ENCODE results near the gene DNAJB2.
A peak's percentile ranks its signal among the peaks of the same experiment; 100 is the strongest.
"Not testable (repeated sequence)": the region's sequence is repeated elsewhere in the genome, so short reads cannot be mapped to it uniquely, and the experiment has no call there.

DNAJB2 gene

GRCh38 chr2:219254590-219255201 is 24.5 kb upstream of the DNAJB2 start:
- peak; percentile 34 to 37 for DNase-seq (ENCODE audit: low read depth in 1 of 2, low spot score in 1 of 2)

GRCh38 chr2:219258942-219259341 is 20.2 kb upstream of the DNAJB2 start:
- DNase-seq (ENCODE audit: low read depth in 1 of 2, low spot score in 1 of 2) = not testable (repeated sequence)

GRCh38 chr2:219261024-219261855 is 17.9 kb upstream of the DNAJB2 start:
- DNase-seq (ENCODE audit: low read depth in 1 of 2, low spot score in 1 of 2) = no peak

- no peak for DNase-seq (ENCODE audit: low read depth in 1 of 2, low spot score in 1 of 2)
Measured at GRCh38 chr2:219266232-219266631, 12.9 kb upstream of the DNAJB2 start.

GRCh38 chr2:219266886-219267285 is 12.3 kb upstream of the DNAJB2 start:
- no peak for DNase-seq (ENCODE audit: low read depth in 1 of 2, low spot score in 1 of 2)

- DNase-seq (ENCODE audit: low read depth in 1 of 2, low spot score in 1 of 2) = no peak
Measured at GRCh38 chr2:219268294-219268693, 10.9 kb upstream of the DNAJB2 start.

- no peak for DNase-seq (ENCODE audit: low read depth in 1 of 2, low spot score in 1 of 2)
Measured at GRCh38 chr2:219269362-219270054, 9.7 kb upstream of the DNAJB2 start.

GRCh38 chr2:219270055-219270372 is 9.2 kb upstream of the DNAJB2 start:
- DNase-seq (ENCODE audit: low read depth in 1 of 2, low spot score in 1 of 2) = no peak

GRCh38 chr2:219271021-219271420 is 8.1 kb upstream of the DNAJB2 start:
- DNase-seq (ENCODE audit: low read depth in 1 of 2, low spot score in 1 of 2) = no peak

- no peak for DNase-seq (ENCODE audit: low read depth in 1 of 2, low spot score in 1 of 2)
Measured at GRCh38 chr2:219272356-219272755, 6.8 kb upstream of the DNAJB2 start.

- no peak for DNase-seq (ENCODE audit: low read depth in 1 of 2, low spot score in 1 of 2)
Measured at GRCh38 chr2:219272995-219273394, 6.2 kb upstream of the DNAJB2 start.

GRCh38 chr2:219273937-219274336 is 5.2 kb upstream of the DNAJB2 start:
- no peak for DNase-seq (ENCODE audit: low read depth in 1 of 2, low spot score in 1 of 2)

- DNase-seq (ENCODE audit: low read depth in 1 of 2, low spot score in 1 of 2) = no peak
Measured at GRCh38 chr2:219274361-219274921, 4.7 kb upstream of the DNAJB2 start.

GRCh38 chr2:219277703-219278654 is 1.2 kb upstream of the DNAJB2 start:
- DNase-seq (ENCODE audit: low read depth in 1 of 2, low spot score in 1 of 2) = peak; percentile 70

- no peak for DNase-seq (ENCODE audit: low read depth in 1 of 2, low spot score in 1 of 2)
Measured at GRCh38 chr2:219278655-219279150, 463 bp upstream of the DNAJB2 start.

GRCh38 chr2:219279916-219280516 is 850 bp downstream of the DNAJB2 start:
- DNase-seq (ENCODE audit: low read depth in 1 of 2, low spot score in 1 of 2) = no peak

- DNase-seq (ENCODE audit: low read depth in 1 of 2, low spot score in 1 of 2) = no peak
Measured at GRCh38 chr2:219280651-219281050, 1.5 kb downstream of the DNAJB2 start.

GRCh38 chr2:219281588-219281987 is 2.4 kb downstream of the DNAJB2 start:
- no peak for DNase-seq (ENCODE audit: low read depth in 1 of 2, low spot score in 1 of 2)

GRCh38 chr2:219282375-219282774 is 3.2 kb downstream of the DNAJB2 start:
- no peak for DNase-seq (ENCODE audit: low read depth in 1 of 2, low spot score in 1 of 2)

GRCh38 chr2:219282943-219283581 is 3.9 kb downstream of the DNAJB2 start:
- no peak for DNase-seq (ENCODE audit: low read depth in 1 of 2, low spot score in 1 of 2)

All from activated CD4-positive, alpha-beta T cell treated with anti-CD3 and anti-CD28 coated beads, Interleukin-2, amount 50 U/mL, for 24 hours (primary cell).